ENCODE results near the gene LIMS2. TPM values are rescaled to one million over a fixed set of nuclear protein-coding genes. Genes with fewer than 3 reads are reported as not detected.

LIMS2 gene
- total RNA-seq, 1 donor from 2014 or later: 237 TPM

- no peak for DNase-seq
- no peak for ATAC-seq (ENCODE audit: poor library complexity)
- intact Hi-C loops (cut with DNase I): no loop called here
Observed at GRCh38 chr2:127618551-127619202, 56.7 kb downstream of the LIMS2 start.

GRCh38 chr2:127615511-127616166, 59.7 kb downstream of the LIMS2 start:
- DNase-seq: no peak
- intact Hi-C loops (cut with DNase I): no loop called here
- ATAC-seq (ENCODE audit: poor library complexity): no peak

GRCh38 chr2:127614731-127615130, 60.6 kb downstream of the LIMS2 start:
- ATAC-seq (ENCODE audit: poor library complexity) (no peak), DNase-seq (no peak)
- intact Hi-C loops (cut with DNase I): no loop called here

- DNase-seq (no peak), ATAC-seq (ENCODE audit: poor library complexity) (no peak)
- intact Hi-C loops (cut with DNase I): no loop called here
Observed at GRCh38 chr2:127614246-127614645, 61.1 kb downstream of the LIMS2 start.

- no peak for ATAC-seq (ENCODE audit: poor library complexity)
- no peak for DNase-seq
- intact Hi-C loops (cut with DNase I): no loop called here
Observed at GRCh38 chr2:127612111-127612822, 63.1 kb downstream of the LIMS2 start.

GRCh38 chr2:127611076-127611925, 64.0 kb downstream of the LIMS2 start:
- intact Hi-C loops (cut with DNase I): no loop called here
- ATAC-seq (ENCODE audit: poor library complexity): no peak
- DNase-seq: no peak

- DNase-seq: no peak
- intact Hi-C loops (cut with DNase I): no loop called here
- ATAC-seq (ENCODE audit: poor library complexity): no peak
Observed at GRCh38 chr2:127610561-127610960, 64.8 kb downstream of the LIMS2 start.

- intact Hi-C loops (cut with DNase I): no loop called here
- DNase-seq (no peak), ATAC-seq (ENCODE audit: poor library complexity) (no peak)
Observed at GRCh38 chr2:127609818-127610217, 65.5 kb downstream of the LIMS2 start.

- ATAC-seq (ENCODE audit: poor library complexity) (no peak), DNase-seq (no peak)
- intact Hi-C loops (cut with DNase I): no loop called here
Observed at GRCh38 chr2:127609031-127609751, 66.1 kb downstream of the LIMS2 start.

GRCh38 chr2:127608061-127609030, 67.0 kb downstream of the LIMS2 start:
- intact Hi-C loops (cut with DNase I): no loop called here
- no peak for DNase-seq
- ATAC-seq (ENCODE audit: poor library complexity): no peak

- DNase-seq (no peak), ATAC-seq (ENCODE audit: poor library complexity) (no peak)
- intact Hi-C loops (cut with DNase I): no loop called here
Observed at GRCh38 chr2:127607399-127607908, 67.9 kb downstream of the LIMS2 start.

- DNase-seq (no peak), ATAC-seq (ENCODE audit: poor library complexity) (no peak)
- intact Hi-C loops (cut with DNase I): no loop called here
Observed at GRCh38 chr2:127606625-127607398, 68.5 kb downstream of the LIMS2 start.

GRCh38 chr2:127605691-127606263, 69.6 kb downstream of the LIMS2 start:
- intact Hi-C loops (cut with DNase I): no loop called here
- no peak for ATAC-seq (ENCODE audit: poor library complexity)
- no peak for DNase-seq

- DNase-seq (no peak), ATAC-seq (ENCODE audit: poor library complexity) (no peak)
- intact Hi-C loops (cut with DNase I): no loop called here
Observed at GRCh38 chr2:127604986-127605385, 70.3 kb downstream of the LIMS2 start.

- no peak for DNase-seq
- ATAC-seq (ENCODE audit: poor library complexity): no peak
- intact Hi-C loops (cut with DNase I): loop anchor here (10.0 kb wide), 1 partner anchor 96 kb away; no protein-coding TSS in a partner anchor
Observed at GRCh38 chr2:127599211-127599610, 76.1 kb downstream of the LIMS2 start.

GRCh38 chr2:127598711-127599110, 76.6 kb downstream of the LIMS2 start:
- intact Hi-C loops (cut with DNase I): loop anchor here (10.0 kb wide), 1 partner anchor 96 kb away; no protein-coding TSS in a partner anchor
- DNase-seq (no peak), ATAC-seq (ENCODE audit: poor library complexity) (no peak)
